WTC11 (cell line): ENCODE measurements around the gene UBR4. TPM values are rescaled to one million over a fixed set of nuclear protein-coding genes. Genes with fewer than 3 reads are reported as not detected.

ENCODE experiments used
- ATAC-seq: fragments of 200-7000 bp; cut with Tn5 transposase; 2 replicates; pipeline ENCODE4 v1.10.0; 2021; ENCODE audit warnings: mild to moderate bottlenecking, moderate library complexity
- CTCF ChIA-PET: fragments of 300-600 bp; sonication (Branson Sonifier 250); formaldehyde crosslinking; loops from one replicate; lab custom pipeline; 2021; ENCODE audit warnings: antibody characterized with exemption; lab: Charles Lee
- POLR2A ChIA-PET: fragments of 350-600 bp; sonication (Branson Sonifier 250); formaldehyde crosslinking; loops from one replicate; lab custom pipeline; 2021; ENCODE audit warnings: antibody characterized with exemption; lab: Charles Lee
- DNase-seq: peaks from one replicate; pipeline ENCODE4 v3.0.0; 2021; ENCODE audit warnings: low spot score
- H3K27ac Mint-ChIP-seq: 2 replicates; pipeline ENCODE4 v1.8.0; 2021; ENCODE audit warnings: mixed read lengths
- H3K27me3 Mint-ChIP-seq: 2 replicates; pipeline ENCODE4 v1.8.0; 2021; ENCODE audit warnings: low read depth, mild to moderate bottlenecking, moderate library complexity, mixed read lengths
- H3K36me3 Mint-ChIP-seq: 2 replicates; pipeline ENCODE4 v1.8.0; 2021; ENCODE audit warnings: mixed read lengths
- H3K4me1 Mint-ChIP-seq: 2 replicates; pipeline ENCODE4 v1.8.0; 2022; ENCODE audit warnings: mixed read lengths
- H3K4me3 Mint-ChIP-seq: 2 replicates; pipeline ENCODE4 v1.8.0; 2021; ENCODE audit warnings: mild to moderate bottlenecking, moderate library complexity, mixed read lengths
- H3K9me3 Mint-ChIP-seq: 2 replicates; pipeline ENCODE4 v1.8.0; 2021; ENCODE audit warnings: mixed read lengths
- ARID4B ChIP-seq: sonication (generic); formaldehyde crosslinking; IDR thresholded peaks from 2 replicates; pipeline ENCODE4 v1.8.0; 2023; ENCODE audit warnings: missing genetic modification reagents, mild to moderate bottlenecking, borderline replicate concordance
- CREB1 ChIP-seq: sonication (generic); formaldehyde crosslinking; IDR thresholded peaks from 2 replicates; pipeline ENCODE4 v1.8.0; 2023; ENCODE audit warnings: mild to moderate bottlenecking, missing genetic modification reagents
- CREM ChIP-seq: sonication (generic); formaldehyde crosslinking; IDR thresholded peaks from 2 replicates; pipeline ENCODE4 v1.8.1; 2022; ENCODE audit warnings: mild to moderate bottlenecking, missing genetic modification reagents, moderate library complexity
- EMX1 ChIP-seq: fragments of 250-450 bp; sonication (Bioruptor Pico); IDR thresholded peaks from 2 replicates; pipeline ENCODE4 v1.8.0; 2021; ENCODE audit warnings: mild to moderate bottlenecking
- ESRRA ChIP-seq: sonication (generic); formaldehyde crosslinking; IDR thresholded peaks from 2 replicates; pipeline ENCODE4 v1.8.1; 2022; ENCODE audit warnings: mild to moderate bottlenecking, missing genetic modification reagents, borderline replicate concordance
- FOXK1 ChIP-seq: sonication (generic); formaldehyde crosslinking; IDR thresholded peaks from 2 replicates; pipeline ENCODE4 v1.8.0; 2022; ENCODE audit warnings: mild to moderate bottlenecking, moderate library complexity, missing genetic modification reagents
- GABPB1 ChIP-seq: sonication (generic); formaldehyde crosslinking; IDR thresholded peaks from 2 replicates; pipeline ENCODE4 v1.8.1; 2023; ENCODE audit warnings: mild to moderate bottlenecking, missing genetic modification reagents
- HMGXB4 ChIP-seq: sonication (generic); formaldehyde crosslinking; IDR thresholded peaks from 2 replicates; pipeline ENCODE4 v1.8.1; 2023; ENCODE audit warnings: mild to moderate bottlenecking, moderate library complexity, missing genetic modification reagents
- IRF1 ChIP-seq: sonication (generic); formaldehyde crosslinking; IDR thresholded peaks from 2 replicates; pipeline ENCODE4 v1.8.0; 2023; ENCODE audit warnings: missing genetic modification reagents
- JUN ChIP-seq: sonication (generic); formaldehyde crosslinking; IDR thresholded peaks from 2 replicates; pipeline ENCODE4 v1.8.0; 2023; ENCODE audit warnings: mild to moderate bottlenecking, missing genetic modification reagents
- MAX ChIP-seq: sonication (generic); formaldehyde crosslinking; IDR thresholded peaks from 2 replicates; pipeline ENCODE4 v1.8.0; 2022; ENCODE audit warnings: mild to moderate bottlenecking, missing genetic modification reagents
- MYBL2 ChIP-seq: sonication (generic); formaldehyde crosslinking; IDR thresholded peaks from 2 replicates; pipeline ENCODE4 v1.8.1; 2023; ENCODE audit warnings: mild to moderate bottlenecking, moderate library complexity, missing genetic modification reagents
- NFATC4 ChIP-seq: fragments of 250-450 bp; sonication (Bioruptor Pico); IDR thresholded peaks from 2 replicates; pipeline ENCODE4 v1.9.0; 2021; ENCODE audit warnings: mild to moderate bottlenecking
- NFE2L1 ChIP-seq: sonication (generic); formaldehyde crosslinking; IDR thresholded peaks from 2 replicates; pipeline ENCODE4 v1.8.1; 2023; ENCODE audit warnings: missing genetic modification reagents
- PREB ChIP-seq: sonication (generic); formaldehyde crosslinking; IDR thresholded peaks from 2 replicates; pipeline ENCODE4 v1.8.1; 2022; ENCODE audit warnings: mild to moderate bottlenecking, missing genetic modification reagents, moderate library complexity, borderline replicate concordance
- PRRX2 ChIP-seq: fragments of 250-450 bp; sonication (Bioruptor Pico); IDR thresholded peaks from 2 replicates; pipeline ENCODE4 v1.8.0; 2021; ENCODE audit warnings: mild to moderate bottlenecking
- USF2 ChIP-seq: sonication (generic); formaldehyde crosslinking; IDR thresholded peaks from 2 replicates; pipeline ENCODE4 v1.8.1; 2023; ENCODE audit warnings: mild to moderate bottlenecking, missing genetic modification reagents, moderate library complexity
- ZBTB21 ChIP-seq: sonication (generic); formaldehyde crosslinking; IDR thresholded peaks from 2 replicates; pipeline ENCODE4 v1.8.1; 2023; ENCODE audit warnings: mild to moderate bottlenecking, missing genetic modification reagents, borderline replicate concordance
- ZNF121 ChIP-seq: sonication (generic); formaldehyde crosslinking; IDR thresholded peaks from 2 replicates; pipeline ENCODE4 v1.8.0; 2023; ENCODE audit warnings: missing genetic modification reagents
- ZNF396 ChIP-seq: fragments of 250-450 bp; sonication (Bioruptor Pico); IDR thresholded peaks from 2 replicates; pipeline ENCODE4 v1.8.0; 2021; ENCODE audit warnings: mild to moderate bottlenecking, moderate library complexity, borderline replicate concordance
- ZNF416 ChIP-seq: fragments of 250-450 bp; sonication (Bioruptor Pico); IDR thresholded peaks from 2 replicates; pipeline ENCODE4 v1.9.0; 2021; ENCODE audit warnings: mild to moderate bottlenecking, inconsistent platforms
- ZNF423 ChIP-seq: fragments of 250-450 bp; sonication (Bioruptor Pico); IDR thresholded peaks from 2 replicates; pipeline ENCODE4 v2.1.2; 2022; ENCODE audit warnings: mild to moderate bottlenecking, moderate library complexity
- total RNA-seq: library from RNA; stranded (reverse); gene quantifications from 3 replicates; pipeline ENCODE4 v1.2.3, GENCODE V29; 2021

UBR4 gene
- total RNA-seq, 1 experiment from 2014 or later: 179 TPM

GRCh38 chr1:19072285-19072981 lies 137.6 kb downstream of the UBR4 start:
- H3K9me3 Mint-ChIP-seq: no peaks in the 10 kb centered on the region
- CTCF ChIA-PET: interaction anchor here (1.4 to 8.8 kb wide), 4 partner anchors 29 to 188 kb away, joined by 7 to 74 read pairs (median 22); no protein-coding TSS in a partner anchor
- no peak overlapping the region for H3K4me3 Mint-ChIP-seq
- H3K27ac Mint-ChIP-seq: no peak overlapping the region
- DNase-seq (no peak), ATAC-seq (no peak)
- H3K36me3 Mint-ChIP-seq: peaks cover 40% of the 10 kb centered on the region
- no peaks in the 10 kb centered on the region for H3K27me3 Mint-ChIP-seq
- H3K4me1 Mint-ChIP-seq: peaks cover 3% of the 10 kb centered on the region; the same call in 1 of the 2 replicates
- POLR2A ChIA-PET: no interaction called here
- TF ChIP-seq ZBTB21 (CRISPR knock-in tag): no peak
- no peak for TF ChIP-seq ZNF396 (CRISPR knock-in tag)
- TF ChIP-seq CREB1 (CRISPR knock-in tag): no peak
- no peak for TF ChIP-seq FOXK1 (CRISPR knock-in tag)
- no peak for TF ChIP-seq IRF1 (CRISPR knock-in tag)
- TF ChIP-seq PRRX2: no peak
- TF ChIP-seq JUN (CRISPR knock-in tag): no peak
- no peak for TF ChIP-seq NFE2L1 (CRISPR knock-in tag)
- no peak for TF ChIP-seq PREB

GRCh38 chr1:19071674-19072281 lies 138.3 kb downstream of the UBR4 start:
- DNase-seq (no peak), ATAC-seq (no peak)
- H3K27ac Mint-ChIP-seq: no peak overlapping the region
- H3K36me3 Mint-ChIP-seq: peaks cover 35% of the 10 kb centered on the region
- no peaks in the 10 kb centered on the region for H3K9me3 Mint-ChIP-seq
- peaks cover 3% of the 10 kb centered on the region; the same call in 1 of the 2 replicates for H3K4me1 Mint-ChIP-seq
- POLR2A ChIA-PET: no interaction called here
- H3K4me3 Mint-ChIP-seq: no peak overlapping the region
- CTCF ChIA-PET: interaction anchor here (1.0 to 8.8 kb wide), 6 partner anchors 28 to 196 kb away, joined by 4 to 74 read pairs (median 10); partner anchors contain the start of gene IFFO2
- H3K27me3 Mint-ChIP-seq: no peaks in the 10 kb centered on the region
- TF ChIP-seq ZNF121 (CRISPR knock-in tag) (no peak), MYBL2 (no peak), ZNF423 (CRISPR knock-in tag) (no peak), ESRRA (CRISPR knock-in tag) (no peak), MAX (CRISPR knock-in tag) (no peak), ARID4B (CRISPR knock-in tag) (no peak), USF2 (no peak), HMGXB4 (CRISPR knock-in tag) (no peak), ZNF416 (CRISPR knock-in tag) (no peak), GABPB1 (CRISPR knock-in tag) (no peak), NFATC4 (CRISPR knock-in tag) (no peak), CREM (CRISPR knock-in tag) (no peak), EMX1 (CRISPR knock-in tag) (no peak)
- TF ChIP-seq, all 79 proteins: peak for 0
